Hepatocyte (in vitro differentiated cells): ENCODE results near the gene MON1A.

Experiments used
- EZH2phosphoT487 ChIP-seq: fragments of 200-600 bp; sonication (generic); IDR thresholded peaks from one replicate; pipeline ENCODE4 v1.6.1; 2018; ENCODE audit warnings: antibody characterized with exemption, mild to moderate bottlenecking, low read depth, moderate library complexity; ENCODE audit not compliant: unreplicated experiment, severe bottlenecking
- TF ChIP-seq, protein P1 (sequence below): fragments of 200-600 bp; sonication (generic); IDR thresholded peaks from 2 replicates; pipeline ENCODE4 v1.5.1; 2016; ENCODE audit warnings: antibody characterized with exemption, mild to moderate bottlenecking; ENCODE audit not compliant: poor library complexity

DNA sequence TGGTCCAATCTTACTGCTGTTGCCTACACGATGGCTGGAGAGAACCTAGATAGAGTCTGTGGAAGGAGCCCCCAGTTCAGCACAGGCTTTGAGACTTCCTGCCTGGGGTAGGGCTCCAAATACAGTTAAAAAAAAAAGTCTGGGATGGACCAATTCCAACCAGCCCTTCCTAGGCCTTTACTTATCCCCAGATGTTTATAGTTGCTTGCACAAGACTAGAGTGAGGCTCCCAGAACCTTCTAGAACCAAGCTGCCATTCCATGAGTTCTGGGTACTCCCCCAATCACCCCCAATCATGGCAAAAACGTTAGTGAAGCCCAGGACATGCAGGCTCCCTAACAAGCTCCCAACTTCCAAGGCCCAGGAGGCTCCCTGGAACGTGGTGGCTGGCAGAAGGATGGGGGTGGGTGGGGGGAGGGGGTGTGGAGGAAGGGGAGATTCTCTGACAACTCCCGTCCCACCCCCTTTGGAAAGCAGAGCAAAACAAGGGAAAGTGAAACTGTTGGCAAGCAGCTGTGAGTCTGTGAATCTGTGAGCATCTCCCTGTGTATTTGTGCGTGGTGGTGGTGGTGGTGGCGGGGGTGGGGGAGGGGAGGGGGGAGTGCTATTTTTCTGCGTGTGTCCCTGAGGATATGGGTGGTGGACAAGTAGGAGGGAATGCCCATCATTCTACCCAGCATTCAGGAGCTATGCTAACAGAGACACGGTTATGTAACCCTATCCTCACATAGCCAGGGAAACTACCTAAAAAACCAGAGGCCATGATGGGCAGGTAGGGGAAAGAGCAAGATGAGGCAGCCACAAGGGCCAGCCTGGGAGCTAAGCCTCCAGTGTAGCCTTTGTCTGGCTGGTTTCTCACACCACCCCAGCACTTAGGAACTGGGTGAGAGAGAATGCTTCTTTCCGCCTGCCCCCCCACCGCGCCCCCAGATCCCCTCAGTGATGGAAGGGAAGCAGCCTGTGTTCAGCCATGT lies 28.0 kb downstream of the MON1A start:
- TF ChIP-seq, protein P1, sequence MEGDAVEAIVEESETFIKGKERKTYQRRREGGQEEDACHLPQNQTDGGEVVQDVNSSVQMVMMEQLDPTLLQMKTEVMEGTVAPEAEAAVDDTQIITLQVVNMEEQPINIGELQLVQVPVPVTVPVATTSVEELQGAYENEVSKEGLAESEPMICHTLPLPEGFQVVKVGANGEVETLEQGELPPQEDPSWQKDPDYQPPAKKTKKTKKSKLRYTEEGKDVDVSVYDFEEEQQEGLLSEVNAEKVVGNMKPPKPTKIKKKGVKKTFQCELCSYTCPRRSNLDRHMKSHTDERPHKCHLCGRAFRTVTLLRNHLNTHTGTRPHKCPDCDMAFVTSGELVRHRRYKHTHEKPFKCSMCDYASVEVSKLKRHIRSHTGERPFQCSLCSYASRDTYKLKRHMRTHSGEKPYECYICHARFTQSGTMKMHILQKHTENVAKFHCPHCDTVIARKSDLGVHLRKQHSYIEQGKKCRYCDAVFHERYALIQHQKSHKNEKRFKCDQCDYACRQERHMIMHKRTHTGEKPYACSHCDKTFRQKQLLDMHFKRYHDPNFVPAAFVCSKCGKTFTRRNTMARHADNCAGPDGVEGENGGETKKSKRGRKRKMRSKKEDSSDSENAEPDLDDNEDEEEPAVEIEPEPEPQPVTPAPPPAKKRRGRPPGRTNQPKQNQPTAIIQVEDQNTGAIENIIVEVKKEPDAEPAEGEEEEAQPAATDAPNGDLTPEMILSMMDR = no peak
- no peak for TF ChIP-seq EZH2phosphoT487
